GM19452 (cell line): ENCODE data around the gene OR3A3.
"Not testable (repeated sequence)": the region's sequence is repeated elsewhere in the genome, so short reads cannot be mapped to it uniquely, and the experiment has no call there.

Experiments
- ATAC-seq: cut with Tn5 transposase; IDR thresholded peaks from one replicate; pipeline ENCODE4 v1.9.1; 2021; ENCODE audit not compliant: unreplicated experiment

OR3A3 gene

DNA sequence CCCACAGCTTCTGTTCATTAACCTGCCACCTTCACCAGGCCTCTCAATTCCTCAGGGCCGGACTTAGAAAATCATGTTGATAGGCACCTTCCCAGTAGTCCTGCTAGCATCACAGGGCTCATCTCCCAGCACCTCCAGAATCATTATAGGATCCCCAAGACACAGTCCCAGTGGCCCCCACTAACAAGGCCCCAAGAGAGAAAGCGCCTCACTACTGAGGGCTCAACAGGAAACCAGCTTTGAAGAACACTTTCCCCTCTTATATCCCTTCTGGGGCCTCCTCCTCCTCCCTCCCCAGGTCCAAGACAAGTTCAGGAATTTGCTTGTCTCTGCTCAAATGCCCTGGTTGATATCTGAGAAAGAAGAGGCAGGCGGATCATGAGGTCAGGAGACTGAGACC lies at the start of gene OR3A3:
OR3A3 (plus strand) TSS at position 301 of the 400 bp plus-strand sequence.
- no peak for ATAC-seq

DNA sequence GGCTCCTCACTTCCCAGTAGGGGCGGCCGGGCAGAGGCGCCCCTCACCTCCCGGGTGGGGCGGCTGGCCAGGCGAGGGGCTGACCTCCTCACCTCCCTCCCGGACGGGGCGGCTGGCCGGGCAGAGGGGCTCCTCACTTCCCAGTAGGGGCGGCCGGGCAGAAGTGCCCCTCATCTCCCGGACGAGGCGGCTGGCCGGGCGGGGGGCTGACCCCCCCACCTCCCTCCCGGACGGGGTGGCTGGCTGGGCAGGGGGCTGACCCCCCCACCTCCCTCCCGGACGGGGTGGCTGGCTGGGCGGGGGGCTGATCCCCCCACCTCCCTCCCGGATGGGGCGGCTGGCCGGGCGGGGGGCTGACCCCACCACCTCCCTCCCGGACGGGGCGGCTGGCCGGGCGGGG lies 40.0 kb upstream of the OR3A3 start:
- ATAC-seq, result not testable (repeated sequence)

DNA sequence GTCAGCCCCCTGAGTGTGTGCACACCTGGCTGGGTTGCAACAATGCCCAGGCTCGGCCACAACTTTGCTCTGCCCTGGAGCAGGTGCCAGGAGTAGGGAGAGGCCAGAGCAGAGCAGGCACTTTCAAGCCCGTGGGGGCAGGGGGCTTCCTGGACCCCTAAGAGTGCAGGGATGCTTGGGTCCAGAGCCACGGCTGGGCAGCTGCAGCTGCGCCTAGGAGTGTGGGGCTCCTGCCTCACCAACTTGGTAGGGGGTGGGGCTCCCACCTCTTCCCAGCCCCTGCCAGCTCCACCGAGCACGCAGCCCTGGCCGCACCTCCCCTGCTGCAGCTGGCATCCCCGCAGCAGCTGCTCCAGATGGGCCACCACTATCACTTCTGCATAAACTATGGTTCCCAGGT lies 32.8 kb upstream of the OR3A3 start:
- ATAC-seq, result no peak

DNA sequence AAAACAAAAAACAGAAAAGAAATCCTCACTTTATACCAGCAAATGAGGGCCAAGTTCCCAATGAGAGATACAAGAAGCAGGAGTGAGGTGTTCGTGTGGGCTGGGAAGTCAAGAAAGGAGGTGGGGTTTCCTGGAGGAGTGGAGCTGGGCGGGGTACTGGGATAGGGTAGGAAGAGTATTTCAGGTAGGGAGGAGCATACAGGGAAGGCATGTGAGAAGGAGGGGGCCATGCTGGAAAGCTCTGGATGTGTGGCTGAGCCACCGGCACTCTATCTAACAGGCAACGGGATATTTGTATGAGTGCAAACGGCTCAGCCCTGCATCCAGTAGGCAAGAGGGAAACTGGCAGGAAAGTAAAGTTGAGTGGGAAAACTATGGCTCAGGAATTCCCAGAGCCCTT lies 29.2 kb upstream of the OR3A3 start:
- ATAC-seq, result no peak

DNA sequence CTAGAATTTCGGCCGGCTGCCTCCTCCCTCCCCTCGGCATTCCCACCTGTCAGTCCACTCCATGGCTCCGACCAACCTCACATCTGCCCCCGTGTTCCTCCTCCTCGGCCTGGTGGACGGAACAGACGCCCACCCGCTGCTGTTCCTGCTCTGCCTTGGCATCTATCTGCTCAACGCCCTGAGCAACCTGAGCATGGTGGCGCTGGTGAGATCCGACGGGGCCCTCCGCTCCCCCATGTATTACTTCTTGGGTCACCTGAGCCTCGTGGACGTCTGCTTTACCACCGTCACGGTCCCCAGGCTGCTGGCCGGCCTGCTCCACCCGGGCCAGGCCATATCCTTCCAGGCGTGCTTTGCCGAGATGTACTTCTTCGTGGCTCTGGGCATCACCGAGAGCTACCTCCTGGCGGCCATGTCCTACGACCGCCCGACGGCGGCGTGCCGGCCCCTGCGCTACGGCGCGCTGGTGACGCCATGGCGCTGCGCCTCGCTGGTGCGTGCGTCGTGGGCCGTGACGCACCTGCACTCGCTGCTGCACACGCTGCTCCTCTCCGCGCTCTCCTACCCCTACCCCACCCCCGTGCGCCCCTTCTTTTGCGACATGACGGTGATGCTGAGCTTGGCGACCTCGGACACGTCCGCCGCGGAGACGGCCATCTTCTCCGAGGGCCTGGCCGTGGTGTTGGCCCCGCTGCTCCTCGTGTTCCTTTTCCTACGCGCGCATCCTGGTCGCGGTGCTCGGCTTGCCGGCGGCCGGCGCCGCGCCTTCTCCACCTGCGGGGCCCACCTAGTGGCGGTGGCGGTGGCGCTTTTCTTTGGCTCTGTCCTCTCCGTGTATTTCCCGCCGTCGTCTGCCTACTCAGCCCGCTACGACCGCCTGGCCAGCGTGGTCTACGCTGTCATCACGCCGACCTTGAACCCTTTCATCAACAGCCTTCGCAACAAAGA lies 25.0 kb upstream of the OR3A3 start, which contains the start of gene OR3A2:
OR3A2 (minus strand) TSS at position 440 of the 948 bp plus-strand sequence.
- no peak for ATAC-seq

DNA sequence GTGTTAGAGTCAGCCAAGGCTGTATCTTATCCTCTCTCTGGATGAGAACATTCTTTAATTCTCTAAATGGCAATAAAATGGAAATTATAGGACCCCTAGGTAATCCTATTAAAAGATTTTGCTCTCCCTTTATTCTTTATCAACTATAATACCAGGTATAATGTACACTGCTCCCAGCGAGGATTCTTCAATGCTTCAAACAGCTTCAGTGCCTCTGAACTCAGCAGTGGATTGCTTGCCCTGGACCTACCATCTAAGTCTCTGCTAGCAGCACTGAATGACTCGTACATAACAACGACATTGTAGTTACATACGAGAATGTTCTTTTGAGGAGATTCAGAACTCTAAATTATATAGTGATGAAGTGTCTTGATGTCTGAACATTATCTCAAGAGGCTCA lies 21.4 kb upstream of the OR3A3 start:
- ATAC-seq, result no peak

DNA sequence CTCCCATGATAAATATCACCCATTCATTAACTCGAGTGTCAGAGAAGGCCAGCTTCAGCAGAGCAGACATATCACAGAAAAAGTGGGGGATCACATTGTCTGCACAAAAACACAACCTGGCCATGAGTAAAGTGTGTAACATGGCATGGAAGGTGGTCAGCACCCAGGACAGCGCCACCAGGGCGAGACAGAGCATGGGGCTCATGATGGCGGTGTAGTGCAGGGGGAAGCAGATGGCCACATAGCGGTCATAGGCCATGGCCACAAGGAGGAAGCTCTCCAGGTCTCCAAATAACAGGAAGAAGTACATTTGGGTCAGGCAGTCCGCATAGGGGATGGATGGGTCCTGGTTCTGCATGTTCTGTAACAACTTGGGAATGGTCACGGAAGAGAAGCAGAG lies 13.4 kb upstream of the OR3A3 start:
- ATAC-seq, result not testable (repeated sequence)

DNA sequence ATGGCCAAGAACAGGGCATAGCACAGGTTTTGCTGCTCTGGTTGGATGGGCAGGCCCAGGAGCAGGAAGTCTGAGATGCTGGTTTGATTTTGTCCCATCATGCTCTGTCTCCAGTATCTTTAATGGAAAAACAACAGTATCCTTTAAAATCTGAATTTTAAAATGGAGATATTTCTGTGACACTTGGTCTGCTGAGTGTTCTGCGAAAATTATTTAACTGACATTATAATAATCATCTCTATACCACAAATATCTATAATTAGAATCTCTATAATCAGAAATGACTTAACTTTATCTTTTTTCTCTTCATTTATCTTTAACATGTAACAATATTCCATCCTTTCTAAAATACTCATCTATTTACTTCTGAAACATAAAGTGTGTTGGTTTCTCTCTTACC lies 12.9 kb upstream of the OR3A3 start, which contains the start of gene OR1E1:
OR1E1 (minus strand) TSS at position 101 of the 400 bp plus-strand sequence; CDS start at position 101, 0 bp downstream.
- ATAC-seq, result no peak

DNA sequence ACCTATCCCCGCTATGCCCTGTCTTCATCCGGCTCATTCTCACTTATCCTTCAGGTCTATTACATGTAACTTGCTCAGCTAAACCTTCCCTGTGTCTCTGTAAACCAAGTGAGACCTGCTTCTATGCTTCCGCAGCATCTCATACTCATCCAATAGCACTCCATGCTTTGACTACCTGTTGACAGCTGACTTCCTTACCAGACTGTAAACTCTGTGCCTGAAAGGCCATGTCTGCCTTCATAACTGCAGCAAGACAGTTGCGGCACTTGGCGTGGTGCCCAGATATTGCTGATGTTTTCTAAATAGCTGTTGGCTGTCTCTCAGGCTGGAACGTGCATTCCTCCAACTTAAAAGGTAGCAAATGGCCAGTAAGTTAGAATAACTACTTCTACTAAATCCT lies 11.1 kb upstream of the OR3A3 start:
- no peak for ATAC-seq

DNA sequence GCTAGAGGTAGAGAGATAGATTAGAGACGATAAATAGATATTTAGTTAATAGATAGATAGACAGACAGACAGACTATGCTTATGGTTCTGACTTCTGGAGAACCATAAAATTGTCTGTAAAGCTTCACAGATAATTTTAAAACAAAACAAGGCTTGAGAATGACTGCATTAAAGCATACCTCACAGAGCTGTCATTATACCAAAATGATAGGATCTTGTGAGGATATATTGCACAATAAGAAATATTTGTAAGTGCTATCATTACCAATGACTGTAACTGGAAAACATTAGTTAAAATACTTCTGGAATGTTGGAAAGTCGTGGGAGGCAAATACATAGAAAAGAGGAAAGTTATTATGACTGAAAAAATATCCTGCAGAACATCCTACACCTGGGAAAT lies 9.4 kb upstream of the OR3A3 start:
- no peak for ATAC-seq

DNA sequence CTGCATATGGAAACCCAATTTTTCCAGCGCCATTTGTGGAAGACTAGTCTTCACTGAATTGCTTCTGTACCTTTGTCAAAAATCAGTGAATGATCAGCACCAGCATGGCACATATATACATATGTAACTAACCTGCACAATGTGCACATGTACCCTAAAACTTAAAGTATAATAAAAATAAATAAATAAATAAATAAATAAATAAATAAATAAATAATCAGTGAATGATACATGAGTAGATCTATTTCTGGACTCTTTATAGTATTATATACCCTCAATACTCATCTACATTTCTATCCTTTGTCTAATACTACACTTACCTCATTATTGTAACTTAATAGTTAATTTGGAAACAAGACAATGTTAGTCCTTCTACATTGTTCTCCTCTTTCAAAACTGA lies 7.3 kb upstream of the OR3A3 start:
- ATAC-seq, result not testable (repeated sequence)

DNA sequence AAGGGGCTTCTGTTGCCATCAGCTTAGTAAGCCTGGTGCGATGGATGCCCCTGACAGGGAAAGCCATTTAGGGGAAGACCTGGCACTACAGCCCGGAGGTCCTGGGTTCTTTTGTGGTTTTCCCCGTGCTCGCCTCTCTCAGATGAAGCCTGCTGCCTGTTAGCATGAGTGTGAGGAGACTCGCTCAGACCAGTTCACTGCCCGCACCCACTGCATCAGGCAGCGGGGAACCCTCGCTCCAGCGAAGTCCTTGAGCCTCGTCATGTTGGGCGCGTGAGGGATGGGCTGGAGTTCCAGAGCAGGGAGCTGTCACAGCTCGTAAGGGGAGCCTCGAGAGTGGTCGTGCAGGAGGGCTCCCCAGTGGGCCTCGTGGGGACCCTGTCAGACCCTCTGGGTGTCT lies 1.0 kb downstream of the OR3A3 start:
- not testable (repeated sequence) for ATAC-seq

DNA sequence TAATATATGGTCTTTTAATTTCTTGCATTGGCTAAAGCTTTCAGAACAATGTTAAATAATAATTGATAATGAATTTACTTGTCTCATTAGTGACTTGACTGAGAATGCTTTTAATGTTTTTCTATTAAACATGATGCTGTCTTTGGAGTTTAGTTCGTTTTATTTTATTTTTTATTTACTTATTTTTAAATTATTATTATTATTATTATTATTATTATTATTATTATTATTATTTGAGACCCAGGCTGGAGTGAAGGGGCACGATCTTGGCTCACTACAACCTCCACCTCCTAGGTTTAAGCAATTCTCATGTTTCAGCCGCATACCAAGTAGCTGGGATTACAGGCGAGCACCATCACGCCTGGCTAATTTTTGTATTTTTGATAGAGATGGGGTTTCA lies 4.4 kb downstream of the OR3A3 start:
- ATAC-seq, result no peak

DNA sequence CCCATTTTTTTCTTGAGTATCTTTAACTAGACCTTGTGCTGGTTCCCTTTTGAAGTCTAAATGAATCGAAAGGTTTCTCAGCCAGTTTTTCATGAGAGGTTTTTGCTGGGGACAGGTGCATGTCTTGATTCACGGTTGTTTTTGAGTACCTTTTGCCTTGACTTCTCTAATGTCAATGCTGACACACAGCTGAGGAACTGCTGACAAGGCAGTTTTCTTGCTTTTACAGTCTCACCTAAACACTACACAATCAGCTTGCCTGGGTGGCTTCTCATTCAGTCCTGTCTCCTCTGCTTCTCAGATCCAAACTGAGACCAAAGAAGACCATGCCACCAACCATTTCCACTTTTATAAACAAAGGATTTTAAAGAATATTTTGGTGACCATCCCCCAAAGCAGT lies 7.1 kb downstream of the OR3A3 start:
- ATAC-seq, result no peak

DNA sequence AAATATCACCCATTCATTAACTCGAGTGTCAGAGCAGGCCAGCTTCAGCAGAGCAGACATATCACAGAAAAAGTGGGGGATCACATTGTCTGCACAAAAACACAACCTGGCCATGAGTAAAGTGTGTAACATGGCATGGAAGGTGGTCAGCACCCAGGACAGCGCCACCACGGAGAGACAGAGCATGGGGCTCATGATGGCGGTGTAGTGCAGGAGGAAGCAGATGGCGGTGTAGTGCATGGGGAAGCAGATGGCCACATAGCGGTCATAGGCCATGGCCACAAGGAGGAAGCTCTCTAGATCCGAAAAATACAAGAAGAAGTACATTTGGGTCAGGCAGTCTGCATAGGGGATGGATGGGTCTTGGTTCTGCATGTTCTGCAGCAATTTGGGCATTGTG lies 22.0 kb downstream of the OR3A3 start:
- ATAC-seq, result not testable (repeated sequence)

DNA sequence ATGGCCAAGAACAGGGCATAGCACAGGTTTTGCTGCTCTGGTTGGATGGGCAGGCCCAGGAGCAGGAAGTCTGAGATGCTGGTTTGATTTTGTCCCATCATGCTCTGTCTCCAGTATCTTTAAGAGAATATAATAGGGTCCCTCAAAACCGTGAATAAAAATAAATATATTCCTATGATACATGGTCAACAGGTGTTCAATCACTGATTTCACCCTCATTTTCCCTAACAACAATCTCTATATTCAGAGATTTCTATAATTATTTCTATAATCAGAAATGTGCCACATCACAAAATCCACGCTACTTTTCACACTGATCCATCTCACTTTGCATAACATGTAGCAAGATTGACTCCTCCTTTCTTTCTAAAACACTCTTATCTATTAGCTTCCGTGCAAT lies 22.6 kb downstream of the OR3A3 start, which contains the start of gene OR1E2:
OR1E2 (minus strand) TSS at position 101 of the 400 bp plus-strand sequence; CDS start at position 101, 0 bp downstream.
- no peak for ATAC-seq

DNA sequence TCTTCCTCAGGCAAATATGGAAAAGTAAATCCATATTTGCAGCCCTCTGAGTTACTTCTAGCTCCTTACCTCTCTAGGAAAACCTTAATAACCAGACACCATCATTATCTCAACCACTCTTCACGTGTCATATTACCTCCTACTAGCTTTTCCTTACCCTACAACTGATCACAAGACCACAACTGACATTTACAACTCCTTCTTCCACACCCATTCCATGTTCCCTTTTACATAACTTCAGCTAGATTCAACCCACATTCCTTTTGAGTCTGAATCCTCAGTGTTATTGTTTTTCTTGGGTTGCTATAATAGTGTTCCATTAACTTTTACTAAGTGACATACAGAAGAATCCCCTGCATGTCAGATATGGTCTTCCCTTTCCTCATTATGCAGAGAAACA lies 27.2 kb downstream of the OR3A3 start:
- no peak for ATAC-seq

DNA sequence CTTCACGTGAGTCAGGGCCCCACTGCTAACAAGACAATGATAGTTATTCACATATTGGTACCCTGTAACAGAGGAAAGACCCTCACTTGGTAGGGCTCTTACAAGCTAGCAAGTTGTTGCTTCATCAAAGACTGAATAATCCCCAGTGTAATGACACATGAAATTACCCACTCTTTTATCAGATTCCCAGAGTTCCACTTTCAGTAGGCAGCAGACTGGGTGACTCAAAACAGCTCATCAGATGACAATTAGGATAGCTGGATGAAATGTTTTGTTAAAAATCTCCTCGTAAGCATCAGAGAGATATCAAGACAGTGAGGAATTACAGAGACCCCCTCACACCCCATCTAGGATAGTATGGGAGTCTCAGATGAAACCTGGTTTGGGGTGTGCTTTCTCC lies 29.3 kb downstream of the OR3A3 start:
- no peak for ATAC-seq

DNA sequence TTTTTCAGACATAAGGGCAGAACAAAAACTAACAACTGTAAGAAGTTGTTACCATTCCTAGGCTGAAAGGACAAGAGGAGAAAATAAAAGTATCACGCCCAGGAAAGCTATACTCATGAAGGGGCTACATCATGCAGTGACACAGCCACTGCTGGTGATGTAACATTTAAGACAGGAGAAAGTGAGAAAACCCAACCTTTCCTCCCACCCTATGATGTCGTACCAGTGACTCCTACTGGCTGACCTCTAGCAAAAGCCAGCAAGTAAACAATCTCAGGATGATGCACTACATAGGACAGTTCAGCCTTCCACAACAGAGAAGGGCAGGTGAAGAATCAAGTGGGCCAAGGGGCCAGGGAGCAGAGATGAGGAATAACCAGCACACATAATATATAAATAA lies 36.5 kb downstream of the OR3A3 start:
- no peak for ATAC-seq

DNA sequence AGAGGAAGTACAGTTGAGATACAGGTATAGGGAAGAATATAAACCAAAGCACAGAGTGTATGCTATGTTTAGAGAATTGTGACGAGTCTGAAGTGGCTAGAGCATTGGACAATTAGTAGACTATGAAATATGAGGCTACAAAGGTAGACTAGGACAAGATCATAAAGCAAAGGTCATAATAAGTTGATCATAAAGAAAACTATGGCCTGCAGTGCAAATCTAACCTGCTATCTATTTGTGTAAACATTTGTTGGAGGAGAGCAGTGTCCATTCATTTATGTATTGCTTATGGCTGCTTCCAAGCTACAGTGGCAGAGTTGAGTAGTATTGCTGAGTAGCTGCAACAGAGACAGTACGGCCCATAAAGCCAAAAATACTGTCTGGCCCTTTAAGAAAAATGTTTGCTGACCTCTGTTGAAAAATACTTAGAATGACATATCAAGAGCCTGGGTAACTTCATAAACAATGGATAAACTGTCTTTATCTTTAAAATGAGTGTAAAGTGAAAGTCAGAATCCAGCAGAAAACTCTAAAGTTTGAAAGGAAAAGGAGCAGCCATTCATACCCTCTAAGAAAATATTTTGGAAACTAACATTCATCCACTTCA lies 37.0 kb downstream of the OR3A3 start:
- ATAC-seq, result no peak

DNA sequence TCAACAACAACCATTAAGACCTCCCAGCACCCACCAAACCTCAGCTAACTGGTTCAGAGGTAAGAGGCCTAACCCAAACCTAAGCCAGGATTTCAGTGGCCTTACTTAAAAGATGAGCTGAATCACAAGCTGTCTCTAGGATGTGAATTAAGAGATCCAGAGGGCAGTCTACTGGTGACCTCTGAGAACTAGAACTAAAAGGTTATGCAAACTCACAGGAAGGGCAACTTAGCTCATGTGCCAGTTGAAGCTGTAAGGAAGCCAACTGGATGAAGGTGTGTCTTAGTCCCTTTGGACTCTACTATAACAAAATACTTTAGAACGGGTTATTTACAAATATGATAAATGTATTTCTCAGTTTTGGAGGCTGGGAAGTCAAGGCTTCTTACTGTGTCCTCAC lies 55.2 kb downstream of the OR3A3 start:
- not testable (repeated sequence) for ATAC-seq

DNA sequence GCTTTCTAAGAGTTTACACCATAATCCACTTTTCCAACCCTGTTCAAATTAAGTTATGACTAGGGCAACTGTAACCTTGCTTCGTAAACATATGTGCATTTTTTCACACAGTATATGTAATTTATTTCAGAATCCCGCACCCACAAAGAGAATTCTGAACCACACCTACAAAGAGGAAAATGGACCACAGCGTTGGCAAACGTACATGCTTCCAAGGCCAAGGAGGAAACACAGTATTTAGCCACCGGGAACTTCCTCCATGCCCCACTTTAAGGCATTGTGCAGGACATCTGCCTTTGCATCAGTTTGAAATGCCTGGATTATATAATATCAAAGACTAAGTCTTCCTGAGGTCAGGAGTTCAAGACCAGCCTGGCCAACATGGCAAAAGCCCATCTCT lies 58.4 kb downstream of the OR3A3 start:
- ATAC-seq, result no peak
